NCI-H524 (cell line): ENCODE results near the gene HMGB3.
"Not testable (repeated sequence)": the region's sequence is repeated elsewhere in the genome, so short reads cannot be mapped to it uniquely, and the experiment has no call there.

ENCODE experiments used
- DNase-seq, 2 experiments: peaks; one replicate each; lab custom pipeline; 2025; lab: John Stamatoyannopoulos, UW

Gene HMGB3

GRCh38 chrX:150982788-150983520 lies at the start of gene HMGB3:
Gene HMGB3, plus strand, starts transcription at chrX:150983335. Its CDS starts 2,265 bp downstream, at chrX:150985600.
- peak; percentile 96 to 98 for DNase-seq

GRCh38 chrX:150933945-150934350 lies 49.2 kb upstream of the HMGB3 start:
- no peak for DNase-seq

DNA sequence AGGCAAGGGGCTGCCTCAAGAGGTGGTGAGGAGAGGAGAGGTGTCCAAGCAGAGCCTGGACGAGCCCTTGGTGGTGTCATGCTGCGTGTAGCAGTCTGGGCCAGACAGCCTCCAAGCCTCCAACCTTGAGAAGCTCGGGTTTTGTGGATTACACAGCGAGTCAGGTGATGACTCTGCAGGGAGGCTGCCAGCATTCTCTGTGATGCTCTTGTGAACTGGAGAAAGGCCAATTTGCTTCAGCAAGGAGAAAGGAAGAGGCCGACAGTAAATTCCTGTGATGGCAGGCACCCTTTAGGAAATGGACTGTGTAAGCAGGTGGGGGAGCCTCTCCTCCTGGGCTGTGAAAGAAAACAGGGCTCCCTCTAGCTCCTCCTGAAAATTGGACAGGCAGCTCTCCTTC lies 48.7 kb upstream of the HMGB3 start:
- peak in 1 of 2 experiments; percentile 20 for DNase-seq

- peak; percentile 62 to 89 for DNase-seq
Observed at GRCh38 chrX:150935467-150935866, 47.7 kb upstream of the HMGB3 start.

- DNase-seq: peak; percentile 40 to 71
Observed at GRCh38 chrX:150936556-150936955, 46.6 kb upstream of the HMGB3 start.

DNA sequence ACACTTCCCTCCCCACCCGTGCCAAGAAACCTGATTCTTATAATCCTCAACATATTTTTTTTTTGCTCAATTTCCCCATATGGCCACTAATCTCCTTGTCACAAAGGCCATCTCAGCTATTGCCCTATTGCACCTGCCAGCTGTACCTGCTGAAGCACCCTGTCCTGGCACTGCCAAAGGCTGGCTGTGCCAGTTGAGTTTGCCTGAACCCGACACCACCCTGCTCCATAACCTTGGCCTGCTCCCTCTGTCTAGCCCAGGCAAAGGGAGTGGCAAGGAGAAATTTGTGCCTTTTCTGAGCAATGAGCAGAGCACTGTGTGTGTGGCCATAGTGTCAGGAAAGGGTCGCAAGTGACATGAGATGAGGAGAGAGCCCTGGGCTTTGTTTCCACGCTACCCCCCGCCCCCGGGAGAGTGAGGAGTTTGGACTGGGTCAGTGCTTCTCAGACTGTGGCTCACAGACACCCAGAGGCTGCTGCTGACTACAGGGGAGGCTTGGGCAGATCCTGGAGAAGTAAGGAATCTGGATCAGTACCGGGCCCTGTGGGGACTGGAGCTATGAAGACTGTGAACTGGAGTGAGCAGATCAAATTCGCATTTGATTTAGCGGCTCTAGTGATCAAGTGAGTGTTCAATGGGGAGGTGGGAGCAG lies 42.2 kb upstream of the HMGB3 start:
- DNase-seq: peak; percentile 42 to 86

DNA sequence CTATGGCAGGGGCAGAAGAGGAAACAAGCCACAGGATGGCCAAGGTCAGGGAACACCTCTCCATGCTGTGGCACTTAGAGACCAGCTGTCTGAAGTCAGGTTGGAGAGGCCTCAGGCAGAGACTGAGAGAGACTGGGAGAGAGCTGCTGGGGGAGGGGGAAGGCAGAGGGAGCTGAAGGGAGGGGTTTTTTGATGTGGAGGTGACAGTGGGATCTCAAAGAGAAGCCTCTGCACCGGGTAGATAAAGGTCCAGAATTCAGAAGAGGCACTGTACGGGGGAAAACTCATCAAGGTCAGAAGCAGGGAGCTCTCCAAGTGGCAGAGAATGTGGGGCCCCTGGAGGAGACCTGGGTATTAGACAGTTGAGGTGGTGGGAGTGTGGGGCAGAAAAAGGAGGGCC lies 41.6 kb upstream of the HMGB3 start:
- peak in 1 of 2 experiments; percentile 52 for DNase-seq

DNA sequence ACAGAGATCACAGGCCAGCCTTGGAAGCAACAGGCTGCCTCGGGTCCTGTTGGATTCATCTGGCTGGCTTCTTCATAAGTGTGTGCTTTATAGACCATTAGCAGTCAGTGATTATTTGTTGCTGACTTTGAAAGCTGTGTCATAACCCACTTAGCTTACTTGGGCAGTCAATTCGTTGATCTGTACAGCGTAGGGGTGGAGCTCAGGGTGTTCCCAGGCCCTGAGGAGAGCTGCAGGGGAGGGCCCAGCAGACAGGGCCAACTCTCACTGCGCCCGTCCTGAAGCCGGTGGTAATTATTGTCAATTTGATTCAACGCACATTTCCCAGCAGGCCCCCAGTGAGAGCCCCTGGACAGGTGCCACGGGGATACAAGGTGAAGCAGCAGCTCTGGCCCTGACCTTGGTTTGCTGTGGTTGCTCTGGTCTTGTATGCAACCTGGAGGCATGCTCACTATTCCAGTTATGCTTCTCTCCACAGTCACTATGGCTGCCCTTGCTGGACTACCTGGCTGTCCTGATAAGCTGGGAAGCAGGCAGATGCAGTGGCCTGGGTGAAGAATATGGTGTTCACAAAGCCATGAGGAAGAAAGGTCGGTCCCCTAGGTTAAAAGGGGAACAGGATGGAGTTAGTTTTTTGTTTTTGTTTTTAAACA lies 40.1 kb upstream of the HMGB3 start:
- no peak for DNase-seq

- DNase-seq: no peak
Observed at GRCh38 chrX:150944233-150944632, 38.9 kb upstream of the HMGB3 start.

GRCh38 chrX:150954951-150955350 lies 28.2 kb upstream of the HMGB3 start:
- DNase-seq: no peak

- DNase-seq: no peak
Observed at GRCh38 chrX:150955590-150955989, 27.5 kb upstream of the HMGB3 start.

DNA sequence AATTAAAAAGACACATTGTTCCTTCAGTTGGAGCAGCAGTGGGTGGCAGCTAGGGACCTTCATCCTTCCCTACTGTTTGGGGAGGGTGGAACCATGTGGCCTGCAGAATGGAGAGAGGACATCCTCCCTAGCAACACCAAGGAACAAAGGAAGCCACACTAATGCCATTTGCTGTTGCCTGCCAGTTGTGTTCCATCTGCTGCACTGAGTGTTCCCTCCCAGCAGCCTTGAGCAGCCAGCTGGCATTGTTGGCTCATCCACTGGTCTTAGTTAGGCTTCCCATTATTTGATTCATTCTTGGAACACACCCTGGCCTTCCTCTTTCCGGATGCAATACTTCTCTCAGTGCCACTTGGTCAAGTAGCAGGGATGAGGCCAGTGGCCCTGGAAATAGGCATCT lies 25.0 kb upstream of the HMGB3 start:
- peak; percentile 68 to 88 for DNase-seq

- DNase-seq: no peak
Observed at GRCh38 chrX:150959557-150959956, 23.6 kb upstream of the HMGB3 start.

DNA sequence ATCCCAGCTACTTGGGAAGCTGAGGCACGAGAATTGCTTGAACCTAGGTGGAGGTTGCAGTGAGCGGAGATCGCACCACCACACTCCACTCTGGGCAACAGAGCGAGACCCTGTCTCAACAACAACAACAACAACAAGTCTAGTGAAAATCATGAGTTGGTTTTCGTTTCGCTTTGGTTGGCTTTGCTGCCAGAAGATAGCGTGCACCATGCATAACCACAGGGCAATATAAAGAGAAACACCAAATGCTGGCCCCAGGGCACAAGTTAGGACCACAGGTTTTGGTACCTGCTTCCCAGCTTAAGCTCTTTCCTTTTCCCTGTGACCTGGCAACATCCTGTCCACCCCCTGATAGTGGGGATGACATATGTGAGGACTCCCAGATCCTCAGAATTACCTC lies 21.5 kb upstream of the HMGB3 start:
- DNase-seq: no peak

DNA sequence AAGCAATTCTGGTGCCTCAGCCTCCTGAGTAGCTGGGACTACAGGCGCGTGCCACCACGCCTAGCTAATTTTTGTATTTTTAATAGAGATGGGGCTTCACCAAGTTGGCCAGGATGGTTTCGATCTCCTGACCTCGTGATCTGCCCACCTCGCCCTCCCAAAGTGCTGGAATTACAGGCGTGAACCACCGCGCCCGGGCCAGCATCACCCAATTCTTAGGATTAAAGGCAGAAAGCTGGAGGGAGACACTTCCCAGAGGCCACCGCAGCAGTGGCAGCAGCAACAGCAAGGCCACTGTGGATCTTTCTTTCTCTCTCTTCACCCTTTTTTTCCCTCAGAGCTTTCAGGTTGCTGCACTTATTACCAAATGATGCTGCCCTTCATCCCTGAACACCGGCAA lies 18.7 kb upstream of the HMGB3 start:
- DNase-seq: not testable (repeated sequence)

DNA sequence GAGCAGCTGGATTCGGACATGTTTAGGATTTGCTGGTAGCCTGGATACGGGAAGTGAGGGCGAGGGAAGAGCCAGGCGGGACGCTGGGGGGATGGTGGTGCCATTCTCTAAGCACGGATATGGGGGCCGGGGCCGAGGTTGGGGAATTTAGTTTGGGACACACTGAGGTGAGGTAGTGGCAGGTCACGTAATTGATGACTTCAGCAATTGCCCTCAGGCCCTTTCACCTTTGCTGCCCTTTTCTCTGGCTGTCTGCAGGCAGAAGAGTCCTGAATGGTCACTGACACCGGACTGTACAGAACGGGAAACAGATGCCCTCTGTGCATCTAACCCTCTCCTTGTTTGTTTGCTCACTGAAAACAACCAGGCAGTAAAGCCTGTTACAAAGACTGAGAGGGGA lies 16.9 kb upstream of the HMGB3 start:
- DNase-seq: no peak

DNA sequence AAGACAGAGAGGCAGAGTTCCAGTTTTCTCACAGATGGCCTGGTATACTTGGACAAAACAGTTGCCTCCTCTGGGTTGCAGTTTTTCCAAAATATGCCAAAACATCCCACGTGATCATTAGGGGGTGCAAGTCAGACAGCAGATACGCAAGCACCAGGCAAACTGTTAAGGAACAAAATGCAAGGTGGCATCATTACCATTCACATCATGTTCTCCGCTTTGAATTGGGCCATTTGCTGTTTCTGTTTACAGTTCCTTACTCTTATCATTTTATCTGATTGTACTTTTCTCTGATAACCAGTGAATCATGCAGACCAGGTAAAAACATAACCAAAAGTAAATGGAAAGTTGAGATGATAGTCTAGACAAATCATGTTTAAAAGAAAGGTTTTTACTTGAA lies 16.4 kb upstream of the HMGB3 start:
- no peak for DNase-seq

- no peak for DNase-seq
Observed at GRCh38 chrX:150967786-150968185, 15.3 kb upstream of the HMGB3 start.

DNA sequence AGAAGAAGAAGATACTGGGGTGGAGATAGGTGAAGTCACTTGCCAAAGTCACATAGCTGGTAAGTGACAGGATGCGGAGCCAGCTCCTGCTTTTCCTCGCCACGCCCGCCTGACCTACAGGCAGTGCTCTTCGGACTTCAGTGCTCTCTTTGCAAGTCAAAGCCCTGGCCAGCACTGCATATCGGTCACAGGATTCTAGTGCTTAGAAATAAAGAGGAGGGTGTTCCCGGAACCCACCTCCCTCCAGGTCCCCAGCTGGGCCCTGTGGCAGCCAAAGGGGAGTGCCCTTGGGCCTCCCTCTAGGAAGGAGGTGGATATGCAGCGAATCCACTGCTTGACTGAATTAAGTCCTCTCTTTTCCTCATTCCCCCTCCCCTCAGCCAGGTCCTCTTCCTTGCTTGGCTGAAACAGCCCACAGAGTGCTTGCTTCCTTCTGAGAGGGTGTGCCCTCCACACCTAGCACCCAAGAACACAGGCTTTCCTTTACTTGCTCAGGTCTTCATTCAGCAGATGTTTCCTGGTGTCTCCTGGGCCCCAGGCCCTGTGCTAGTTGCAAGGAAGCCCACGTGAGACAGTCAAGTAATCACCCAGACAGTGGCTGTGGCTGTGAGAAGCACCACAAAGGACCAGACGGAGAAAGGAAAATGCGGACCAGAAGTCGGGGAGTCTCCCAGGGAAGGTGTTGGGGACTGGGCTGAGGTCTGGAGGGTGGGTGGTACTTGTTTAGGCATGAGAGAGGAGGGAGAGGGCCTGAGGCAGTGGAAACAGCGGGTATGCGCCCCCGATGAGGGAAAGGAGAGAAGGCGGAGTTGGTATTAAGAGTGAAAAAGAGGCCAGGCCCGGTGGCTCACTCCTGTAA lies 14.0 kb upstream of the HMGB3 start:
- DNase-seq: no peak

- no peak for DNase-seq
Observed at GRCh38 chrX:150972450-150972849, 10.7 kb upstream of the HMGB3 start.

- DNase-seq: no peak
Observed at GRCh38 chrX:150975655-150976390, 7.3 kb upstream of the HMGB3 start.
